HTR-8/SVneo (cell line): ENCODE results near the gene GALNT5.

ENCODE experiments used
- DNase-seq: peaks from one replicate; pipeline ENCODE4 v3.0.0; 2011; ENCODE audit warnings: low spot score, mixed read lengths; ENCODE audit not compliant: insufficient read length
- FAIRE-seq: peaks from 2 replicates; lab custom pipeline; 2011; peaks lifted over from hg19 to GRCh38; lab: Jason Lieb, UNC

GALNT5 gene

DNA sequence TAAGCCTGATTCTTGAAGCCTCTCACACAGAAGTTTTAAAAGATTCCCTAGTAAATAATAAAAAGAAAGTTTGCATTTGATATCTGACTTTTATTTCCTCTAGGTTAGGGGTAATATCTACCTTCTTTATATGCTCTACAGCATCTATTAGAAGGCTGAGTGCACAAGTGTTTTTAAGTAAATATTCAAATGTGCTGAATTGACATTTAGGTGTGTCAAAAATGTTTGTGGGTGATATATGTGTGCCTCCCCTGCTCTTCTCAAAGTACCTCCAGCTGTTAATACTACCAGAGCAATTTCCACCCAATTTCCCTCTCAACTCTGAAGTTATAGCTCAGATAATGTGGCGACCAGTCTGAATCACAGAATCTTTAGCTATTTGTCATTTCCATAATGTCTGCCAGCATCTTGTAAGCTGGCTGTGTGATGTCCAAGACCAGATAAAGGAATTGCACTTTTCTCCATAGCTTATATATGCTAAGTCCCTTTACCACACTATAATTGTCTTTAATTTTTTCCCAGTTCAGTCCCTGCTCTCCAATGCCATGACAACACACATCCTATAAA lies 92.5 kb downstream of the GALNT5 start:
- FAIRE-seq (no peak), DNase-seq (no peak)

DNA sequence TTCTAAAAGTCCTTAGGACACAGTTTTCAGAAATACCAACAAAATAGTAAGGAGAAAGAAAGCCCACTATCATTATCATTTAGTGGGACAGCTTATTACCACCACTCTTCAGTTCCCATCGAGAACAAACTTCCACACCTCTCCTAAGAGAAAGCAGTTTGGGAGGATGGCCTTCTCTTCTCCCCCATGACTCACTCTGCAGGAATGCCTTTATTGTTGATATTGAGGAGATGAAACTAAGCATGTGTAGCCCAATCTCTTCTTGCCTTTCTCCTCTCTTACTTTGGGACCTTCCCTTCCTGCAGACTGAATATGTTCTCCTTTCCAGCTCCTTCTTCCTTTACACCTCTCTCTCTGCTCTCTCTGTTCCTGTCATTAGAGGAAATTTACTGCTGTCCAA lies 98.1 kb downstream of the GALNT5 start:
- no peak for DNase-seq

DNA sequence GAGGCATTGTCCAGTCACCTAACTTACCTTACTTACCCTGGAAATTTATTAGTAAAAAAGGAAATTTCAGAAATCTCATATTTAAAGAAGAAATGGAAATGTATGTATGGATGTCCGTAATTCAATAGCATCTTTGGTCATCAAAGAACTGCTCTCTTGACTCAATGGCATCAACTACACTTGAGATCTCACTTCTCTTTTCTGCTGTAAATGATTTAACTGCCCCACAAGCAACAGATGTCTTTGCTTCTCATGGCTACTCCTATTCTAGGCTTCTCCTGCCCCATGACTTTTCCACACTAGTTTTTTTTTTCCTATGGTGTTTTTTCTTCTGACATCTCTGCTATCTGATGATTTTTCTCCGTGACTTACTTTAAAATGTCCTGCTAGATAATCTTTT lies 102.1 kb downstream of the GALNT5 start:
- no peak for DNase-seq

More for the DNA sequence above, 98.1 kb downstream of the GALNT5 start:
- no peak for FAIRE-seq

DNA sequence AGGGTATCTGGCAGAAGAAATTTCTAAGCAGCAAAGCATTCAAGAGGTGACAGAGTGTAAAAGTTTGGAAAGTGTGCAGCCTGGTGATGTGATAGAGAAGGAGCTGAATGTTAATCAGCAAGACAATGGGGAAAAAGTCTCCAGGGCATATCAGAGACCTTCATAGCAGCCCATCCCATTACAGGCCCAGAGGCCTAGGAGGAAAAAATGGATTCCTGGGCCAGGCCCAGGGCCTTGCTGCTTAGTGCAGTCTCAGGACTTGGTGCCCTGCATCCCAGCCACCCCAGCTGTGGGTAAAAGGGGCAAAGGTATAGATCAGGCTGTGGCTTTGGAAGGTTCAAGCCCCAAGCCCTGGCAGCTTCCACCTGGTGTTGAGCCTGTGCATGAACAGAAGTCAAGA lies 104.0 kb downstream of the GALNT5 start:
- DNase-seq (no peak), FAIRE-seq (no peak)

More for the DNA sequence above, 102.1 kb downstream of the GALNT5 start:
- FAIRE-seq = no peak

DNA sequence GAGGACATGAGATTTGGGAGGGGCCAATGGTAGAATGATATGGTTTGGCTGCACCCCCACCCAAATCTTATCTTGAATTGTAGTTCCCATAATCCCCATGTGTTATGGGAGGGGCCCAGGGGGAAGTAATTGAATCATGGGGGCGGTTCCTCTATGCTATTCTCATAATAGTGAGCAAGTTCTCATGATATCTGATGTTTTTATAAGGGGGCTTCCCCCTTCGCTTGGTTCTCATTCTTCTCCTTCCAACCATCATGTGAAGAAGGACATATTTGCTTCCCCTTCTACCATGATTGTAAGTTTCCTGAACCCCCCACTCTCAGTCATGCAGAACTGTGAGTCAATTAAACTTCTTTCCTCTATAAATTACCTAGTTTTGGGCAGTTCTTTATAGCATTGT lies 105.1 kb downstream of the GALNT5 start:
- no peak for FAIRE-seq
- no peak for DNase-seq

DNA sequence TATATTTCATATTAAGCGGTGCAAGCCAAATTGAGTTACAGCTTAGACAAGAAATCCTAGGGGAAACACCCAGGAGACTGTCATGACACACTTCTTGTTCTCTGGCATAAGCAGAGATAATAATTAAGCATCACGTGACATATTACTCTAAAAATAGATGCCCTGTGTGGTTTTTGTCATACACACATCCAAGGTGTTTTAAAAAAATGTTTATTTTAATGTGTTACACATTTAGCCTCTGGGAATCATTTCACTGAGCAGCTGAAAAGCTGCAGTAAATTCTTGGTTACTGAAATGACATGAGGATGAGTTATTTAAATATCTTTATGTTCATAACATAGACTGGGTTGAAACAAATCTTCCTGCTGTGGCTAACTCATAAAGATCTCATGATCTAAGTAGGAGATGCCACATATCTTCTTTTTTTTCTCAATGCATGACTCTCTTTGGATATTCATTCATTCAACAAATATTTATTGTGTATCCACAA lies 106.2 kb downstream of the GALNT5 start:
- FAIRE-seq (no peak), DNase-seq (no peak)
